Tibial nerve (tissue), 4 donors: Measurements from ENCODE around the gene ZNF331. TPM values are rescaled to one million over a fixed set of nuclear protein-coding genes. Genes with fewer than 3 reads are reported as not detected.

Experiments used
- DNase-seq, 2 donors: peaks; one replicate each; pipeline ENCODE4 v3.0.0-alpha.2; 2019; ENCODE audit warnings: low spot score in 2 of 2
- H3K27ac ChIP-seq, 4 donors: fragments of 200-600 bp; sonication (generic) in 3 of 4; one replicate each; pipeline ENCODE4 v1.5.1; 2017 to 2019; ENCODE audit warnings: mild to moderate bottlenecking in 1 of 4
- H3K27me3 ChIP-seq, 2 donors: fragments of 200-600 bp; sonication (generic) in 1 of 2; one replicate each; pipeline versions ENCODE4 v1.5.1 to v1.6.0; 2017 to 2019
- H3K36me3 ChIP-seq, 3 donors: fragments of 200-600 bp; sonication (generic); one replicate each; pipeline ENCODE4 v1.5.1; 2018 to 2019
- H3K4me1 ChIP-seq, 4 donors: fragments of 200-600 bp; sonication (generic) in 3 of 4; one replicate each; pipeline ENCODE4 v1.5.1; 2017 to 2019
- H3K4me3 ChIP-seq, 4 donors: fragments of 200-600 bp; sonication (generic) in 3 of 4; one replicate each; pipeline ENCODE4 v1.5.1; 2017 to 2019; ENCODE audit warnings: mild to moderate bottlenecking in 1 of 4, moderate library complexity in 1 of 4
- H3K9me3 ChIP-seq, 4 donors: fragments of 200-600 bp; sonication (generic) in 3 of 4; one replicate each; pipeline ENCODE4 v1.5.1; 2017 to 2019
- CTCF ChIP-seq, 5 experiments: fragments of 200-600 bp in 3 of 5; fragments of 450-650 bp in 2 of 5; sonication (generic) in 3 of 5; IDR thresholded peaks; one replicate each; pipeline ENCODE4 v1.5.1; 2016 to 2019; ENCODE audit warnings: antibody characterized with exemption in 5 of 5, mild to moderate bottlenecking in 3 of 5, moderate library complexity in 2 of 5
- EP300 ChIP-seq, 2 donors: sonication (generic); formaldehyde crosslinking; IDR thresholded peaks; one replicate each; pipeline ENCODE4 v1.6.1; 2017; ENCODE audit warnings: antibody characterized with exemption in 2 of 2, mild to moderate bottlenecking in 1 of 2
- POLR2A ChIP-seq, 2 donors: fragments of 450-650 bp; IDR thresholded peaks; one replicate each; pipeline ENCODE4 v1.6.1; 2017; ENCODE audit warnings: antibody characterized with exemption in 2 of 2, mild to moderate bottlenecking in 2 of 2, moderate library complexity in 2 of 2
- WGBS, 2 donors: methylation state at CpG; one replicate each; pipeline ENCODE4 v1.1.5; 2018; 5-methylcytosine and 5-hydroxymethylcytosine counted together
- total RNA-seq, 4 donors: library from RNA; depleted of rRNA; stranded (reverse); fragments of >200 nt; gene quantifications; one replicate each; pipeline ENCODE4 v1.1.0, GENCODE V29; 2016

The ZNF331 gene
- total RNA-seq, 4 donors from 2014 or later, result 27.3 to 46.8 (median 32.9) TPM

- Histone ChIP-seq H3K36me3 (peaks cover 0 to 4% (median 0%) of the 10 kb centered on the region in 3 donors), H3K27ac (peak overlapping the region; percentile 85 to 94 (median 86)), H3K4me3 (peak overlapping the region; percentile 59 to 74 (median 68)), H3K4me1 (peaks cover 0 to 5% (median 0%) of the 10 kb centered on the region in 4 donors), H3K9me3 (no peaks in the 10 kb centered on the region), H3K27me3 (no peaks in the 10 kb centered on the region)
- TF ChIP-seq CTCF (IDR thresholded peaks at IDR 0.05) (no peak), POLR2A (IDR thresholded peaks at IDR 0.05) (no peak), EP300 (IDR thresholded peaks at IDR 0.05) (no peak)
- DNase-seq, result no peak
- WGBS, 2 donors, result 61 to 77% methylated on average over 7 to 11 of the region's 11 CpGs
These were observed 824 bp upstream of the ZNF331 start for GRCh38 chr19:53537121-53537520.

- H3K4me3 ChIP-seq, result peak overlapping the region; percentile 59 to 74 (median 68)
- H3K9me3 ChIP-seq, result no peaks in the 10 kb centered on the region
- 51 to 60% methylated on average over 24 to 36 of the region's 36 CpGs for WGBS, 2 donors
- peak overlapping the region; percentile 85 to 94 (median 86) for H3K27ac ChIP-seq
- no peak for DNase-seq
- peaks cover 0 to 12% (median 0%) of the 10 kb centered on the region in 3 donors for H3K36me3 ChIP-seq
- H3K27me3 ChIP-seq, result no peaks in the 10 kb centered on the region
- peaks cover 0 to 5% (median 0%) of the 10 kb centered on the region in 4 donors for H3K4me1 ChIP-seq
- TF ChIP-seq POLR2A (IDR thresholded peaks at IDR 0.05) (peak in 1 of 2 donors; percentile 6), CTCF (IDR thresholded peaks at IDR 0.05) (no peak)
These were observed 599 bp downstream of the ZNF331 start for GRCh38 chr19:53538378-53539109.

- Histone ChIP-seq H3K36me3 (peaks cover 0 to 12% (median 0%) of the 10 kb centered on the region in 3 donors), H3K9me3 (no peaks in the 10 kb centered on the region), H3K27me3 (no peaks in the 10 kb centered on the region), H3K27ac (peak overlapping the region in 1 of 4 donors; percentile 94), H3K4me3 (no peak overlapping the region), H3K4me1 (peaks cover 0 to 5% (median 0%) of the 10 kb centered on the region in 4 donors)
- WGBS, 2 donors, result 72 to 95% methylated on average over 4 of the region's 4 CpGs
- no peak for DNase-seq
- TF ChIP-seq POLR2A (IDR thresholded peaks at IDR 0.05) (no peak), EP300 (IDR thresholded peaks at IDR 0.05) (no peak), CTCF (IDR thresholded peaks at IDR 0.05) (no peak)
These were observed 2.1 kb downstream of the ZNF331 start for GRCh38 chr19:53540091-53540490.

- Histone ChIP-seq H3K4me1 (peaks cover 0 to 5% (median 0%) of the 10 kb centered on the region in 4 donors), H3K27me3 (no peaks in the 10 kb centered on the region), H3K27ac (peak overlapping the region in 1 of 4 donors; percentile 15), H3K36me3 (peaks cover 0 to 19% (median 0%) of the 10 kb centered on the region in 3 donors), H3K4me3 (no peak overlapping the region), H3K9me3 (no peaks in the 10 kb centered on the region)
- DNase-seq, result no peak
- no peak for TF ChIP-seq EP300 (IDR thresholded peaks at IDR 0.05)
- WGBS, 2 donors, result 91 to 93% methylated on average over 1 of the region's 1 CpG
These were observed 4.0 kb downstream of the ZNF331 start for GRCh38 chr19:53541971-53542370.

GRCh38 chr19:53545271-53546065, 7.5 kb downstream of the ZNF331 start:
- no peak overlapping the region for H3K4me3 ChIP-seq
- no peaks in the 10 kb centered on the region for H3K27me3 ChIP-seq
- DNase-seq, result no peak
- WGBS, 2 donors, result 76 to 78% methylated on average over 22 to 25 of the region's 25 CpGs
- H3K27ac ChIP-seq, result peak overlapping the region in 1 of 4 donors; percentile 58
- TF ChIP-seq EP300 (IDR thresholded peaks at IDR 0.05) (peak in 1 of 2 donors; percentile 18), CTCF (IDR thresholded peaks at IDR 0.05) (no peak)
- peaks cover 0 to 19% (median 0%) of the 10 kb centered on the region in 3 donors for H3K36me3 ChIP-seq
- H3K4me1 ChIP-seq, result peaks cover 0 to 6% (median 0%) of the 10 kb centered on the region in 4 donors
- H3K9me3 ChIP-seq, result no peaks in the 10 kb centered on the region
